ENCODE data around the gene RHBG. TPM values are rescaled to one million over a fixed set of nuclear protein-coding genes. Genes with fewer than 3 reads are reported as not detected.

RHBG gene
- total RNA-seq, 1 donor from 2014 or later, result not detected

DNA sequence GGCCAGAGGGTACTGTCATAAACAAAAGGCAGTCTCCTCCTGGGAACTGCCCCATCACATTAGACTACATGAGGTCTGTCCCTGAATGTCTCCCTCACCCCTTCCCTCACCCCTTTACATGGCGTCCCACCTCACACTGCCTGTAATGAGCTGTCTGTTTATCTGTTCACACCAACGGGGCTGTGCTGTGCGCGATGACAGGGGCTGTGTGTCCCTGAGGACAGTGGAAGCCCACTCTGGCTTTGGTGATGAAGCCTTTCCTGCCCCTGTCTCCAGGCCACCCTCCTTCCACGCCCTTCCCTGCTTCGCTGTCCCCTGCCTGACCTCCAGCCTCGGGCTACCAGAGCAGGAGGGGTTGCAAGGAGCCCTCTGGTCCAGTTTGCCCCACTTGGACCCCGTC, 22.7 kb downstream of the RHBG start:
- Mint-ChIP-seq H3K36me3 (ENCODE audit: unreplicated experiment) (no peaks in the 10 kb centered on the region), H3K27ac (ENCODE audit: unreplicated experiment) (no peak overlapping the region), H3K4me1 (ENCODE audit: low read depth, unreplicated experiment) (peaks cover 4% of the 10 kb centered on the region), H3K9me3 (ENCODE audit: unreplicated experiment) (no peaks in the 10 kb centered on the region), H3K4me3 (ENCODE audit: unreplicated experiment) (no peak overlapping the region), H3K27me3 (ENCODE audit: unreplicated experiment) (peaks cover 21% of the 10 kb centered on the region)
- no peak for DNase-seq
- TF ChIP-seq, protein P1, sequence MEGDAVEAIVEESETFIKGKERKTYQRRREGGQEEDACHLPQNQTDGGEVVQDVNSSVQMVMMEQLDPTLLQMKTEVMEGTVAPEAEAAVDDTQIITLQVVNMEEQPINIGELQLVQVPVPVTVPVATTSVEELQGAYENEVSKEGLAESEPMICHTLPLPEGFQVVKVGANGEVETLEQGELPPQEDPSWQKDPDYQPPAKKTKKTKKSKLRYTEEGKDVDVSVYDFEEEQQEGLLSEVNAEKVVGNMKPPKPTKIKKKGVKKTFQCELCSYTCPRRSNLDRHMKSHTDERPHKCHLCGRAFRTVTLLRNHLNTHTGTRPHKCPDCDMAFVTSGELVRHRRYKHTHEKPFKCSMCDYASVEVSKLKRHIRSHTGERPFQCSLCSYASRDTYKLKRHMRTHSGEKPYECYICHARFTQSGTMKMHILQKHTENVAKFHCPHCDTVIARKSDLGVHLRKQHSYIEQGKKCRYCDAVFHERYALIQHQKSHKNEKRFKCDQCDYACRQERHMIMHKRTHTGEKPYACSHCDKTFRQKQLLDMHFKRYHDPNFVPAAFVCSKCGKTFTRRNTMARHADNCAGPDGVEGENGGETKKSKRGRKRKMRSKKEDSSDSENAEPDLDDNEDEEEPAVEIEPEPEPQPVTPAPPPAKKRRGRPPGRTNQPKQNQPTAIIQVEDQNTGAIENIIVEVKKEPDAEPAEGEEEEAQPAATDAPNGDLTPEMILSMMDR (IDR thresholded peaks at IDR 0.05; ENCODE audit: partially characterized antibody, unreplicated experiment), result no peak

DNA sequence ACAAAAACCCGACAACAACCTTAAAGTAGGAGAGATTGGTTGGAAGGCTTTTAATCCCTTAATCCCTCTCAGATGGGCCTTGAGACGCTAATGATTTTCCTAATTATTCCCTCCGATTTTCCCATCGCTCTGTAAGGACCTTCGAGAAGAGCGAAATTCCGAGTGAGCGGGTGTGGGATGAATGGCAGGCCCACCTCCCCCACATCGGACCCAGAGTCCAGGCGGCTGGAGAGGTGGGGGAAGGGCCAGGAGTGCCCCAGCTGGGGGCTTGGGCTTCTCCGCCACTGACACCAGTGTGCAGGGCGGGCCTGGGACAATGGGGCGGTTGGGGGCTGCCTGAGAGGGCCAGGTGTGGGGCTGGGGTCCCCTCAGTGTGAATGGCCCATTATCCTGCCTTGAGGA, 23.4 kb downstream of the RHBG start:
- no peaks in the 10 kb centered on the region for H3K36me3 Mint-ChIP-seq (ENCODE audit: unreplicated experiment)
- peaks cover 4% of the 10 kb centered on the region for H3K4me1 Mint-ChIP-seq (ENCODE audit: low read depth, unreplicated experiment)
- no peaks in the 10 kb centered on the region for H3K9me3 Mint-ChIP-seq (ENCODE audit: unreplicated experiment)
- H3K27me3 Mint-ChIP-seq (ENCODE audit: unreplicated experiment), result peaks cover 17% of the 10 kb centered on the region
- DNase-seq, result no peak
- H3K27ac Mint-ChIP-seq (ENCODE audit: unreplicated experiment), result no peak overlapping the region
- TF ChIP-seq, protein P1 (IDR thresholded peaks at IDR 0.05; ENCODE audit: partially characterized antibody, unreplicated experiment), result no peak
- no peak overlapping the region for H3K4me3 Mint-ChIP-seq (ENCODE audit: unreplicated experiment)

DNA sequence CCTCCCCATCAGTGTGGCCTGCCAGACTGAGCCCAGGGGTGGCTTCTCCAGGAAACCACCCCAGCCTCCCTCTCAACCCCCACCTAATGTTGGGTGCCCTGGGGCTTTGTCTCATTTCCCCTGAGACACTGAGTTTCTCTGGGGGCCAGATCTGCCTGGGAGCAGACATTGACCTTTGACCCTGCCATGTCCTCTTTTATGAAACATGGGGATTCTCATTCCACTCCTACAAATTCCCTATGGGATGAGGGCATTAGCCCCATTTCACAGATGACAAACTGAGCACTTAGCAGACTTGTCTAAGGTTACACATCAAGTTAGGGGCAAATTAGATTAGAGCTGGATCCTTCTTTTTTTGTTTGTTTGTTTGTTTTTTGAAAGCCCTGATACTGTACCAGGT, 24.1 kb downstream of the RHBG start:
- Mint-ChIP-seq H3K9me3 (ENCODE audit: unreplicated experiment) (no peaks in the 10 kb centered on the region), H3K27me3 (ENCODE audit: unreplicated experiment) (peaks cover 14% of the 10 kb centered on the region), H3K27ac (ENCODE audit: unreplicated experiment) (no peak overlapping the region), H3K4me3 (ENCODE audit: unreplicated experiment) (no peak overlapping the region), H3K4me1 (ENCODE audit: low read depth, unreplicated experiment) (peaks cover 4% of the 10 kb centered on the region), H3K36me3 (ENCODE audit: unreplicated experiment) (no peaks in the 10 kb centered on the region)
- TF ChIP-seq, protein P1 (IDR thresholded peaks at IDR 0.05; ENCODE audit: partially characterized antibody, unreplicated experiment), result no peak
- DNase-seq, result no peak

DNA sequence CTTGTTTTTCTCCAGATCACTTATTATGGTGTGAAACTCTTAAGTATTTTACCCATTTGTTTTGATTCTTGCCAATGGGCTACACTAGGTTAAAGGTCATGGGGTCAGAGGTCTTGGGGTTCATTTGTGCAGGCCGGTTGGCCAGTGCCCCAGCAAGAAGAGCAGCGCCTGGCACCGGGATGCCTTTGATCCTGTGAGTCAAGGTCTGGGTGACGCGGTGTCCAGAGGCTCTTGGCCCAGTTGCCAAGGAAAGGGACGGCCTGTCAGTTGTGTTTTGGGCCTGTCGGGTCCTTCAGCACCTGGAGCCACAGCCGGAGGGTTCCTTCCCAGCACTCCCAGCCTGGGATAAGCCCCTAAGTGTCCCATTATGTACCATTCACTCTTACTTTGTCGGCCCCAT, 25.1 kb downstream of the RHBG start:
- Mint-ChIP-seq H3K4me3 (ENCODE audit: unreplicated experiment) (no peak overlapping the region), H3K27me3 (ENCODE audit: unreplicated experiment) (peaks cover 14% of the 10 kb centered on the region), H3K27ac (ENCODE audit: unreplicated experiment) (no peak overlapping the region), H3K9me3 (ENCODE audit: unreplicated experiment) (peaks cover 2% of the 10 kb centered on the region), H3K4me1 (ENCODE audit: low read depth, unreplicated experiment) (peaks cover 5% of the 10 kb centered on the region), H3K36me3 (ENCODE audit: unreplicated experiment) (no peaks in the 10 kb centered on the region)
- DNase-seq, result no peak
- TF ChIP-seq, protein P1 (IDR thresholded peaks at IDR 0.05; ENCODE audit: partially characterized antibody, unreplicated experiment), result no peak

DNA sequence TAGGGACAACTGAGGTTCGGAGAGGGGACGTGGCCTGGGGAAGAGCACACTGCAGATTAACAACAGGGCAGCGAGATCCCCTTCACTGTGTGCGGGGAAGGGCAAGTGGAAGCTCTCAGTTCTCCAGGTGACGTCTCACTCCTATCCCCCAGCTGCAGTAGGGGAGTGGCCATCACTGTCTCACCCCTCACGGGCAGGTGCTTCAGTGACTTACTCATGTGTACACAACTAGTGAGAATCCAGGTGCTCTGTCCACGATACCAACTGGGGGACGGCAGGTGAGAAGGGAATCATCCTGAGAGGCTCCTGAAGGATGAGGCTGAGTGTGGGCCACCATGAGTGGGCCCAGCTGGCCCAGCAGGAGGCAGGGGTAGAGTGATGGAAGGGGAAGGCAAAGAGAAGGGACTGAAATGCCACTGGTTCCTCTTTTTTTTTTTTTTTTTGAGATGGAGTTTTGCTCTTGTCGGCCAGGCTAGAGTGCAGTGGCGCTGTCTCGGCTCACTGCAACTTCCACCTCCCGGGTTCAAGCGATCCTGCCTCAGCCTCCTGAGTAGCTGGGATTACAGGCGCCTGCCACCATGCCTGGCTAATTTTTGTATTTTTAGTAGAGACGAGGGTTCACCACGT, 25.9 kb downstream of the RHBG start:
- Mint-ChIP-seq H3K27ac (ENCODE audit: unreplicated experiment) (no peak overlapping the region), H3K36me3 (ENCODE audit: unreplicated experiment) (no peaks in the 10 kb centered on the region), H3K9me3 (ENCODE audit: unreplicated experiment) (peaks cover 2% of the 10 kb centered on the region), H3K27me3 (ENCODE audit: unreplicated experiment) (peaks cover 13% of the 10 kb centered on the region), H3K4me1 (ENCODE audit: low read depth, unreplicated experiment) (peaks cover 9% of the 10 kb centered on the region), H3K4me3 (ENCODE audit: unreplicated experiment) (peak overlapping the region; percentile 43)
- TF ChIP-seq, protein P1 (IDR thresholded peaks at IDR 0.05; ENCODE audit: partially characterized antibody, unreplicated experiment), result no peak
- no peak for DNase-seq

All from glutamatergic neuron (in vitro differentiated cells).